NCI-H2227 treated with DMSO at 0.1 percent for 48 hours (cell line): ENCODE data around the gene LPP.
"Not testable (repeated sequence)": the region's sequence is repeated elsewhere in the genome, so short reads cannot be mapped to it uniquely, and the experiment has no call there.

Experiments
- DNase-seq: peaks from one replicate; lab custom pipeline; 2025; lab: John Stamatoyannopoulos, UW

LPP gene

GRCh38 chr3:188437926-188438325 lies 284.0 kb downstream of the LPP start:
- no peak for DNase-seq

- no peak for DNase-seq
Observed at GRCh38 chr3:188439080-188439479, 285.1 kb downstream of the LPP start.

GRCh38 chr3:188440340-188440972 lies 286.5 kb downstream of the LPP start:
- DNase-seq: no peak

GRCh38 chr3:188442430-188442829 lies 288.5 kb downstream of the LPP start:
- no peak for DNase-seq

- not testable (repeated sequence) for DNase-seq
Observed at GRCh38 chr3:188445175-188445574, 291.2 kb downstream of the LPP start.

GRCh38 chr3:188446014-188446413 lies 292.1 kb downstream of the LPP start:
- no peak for DNase-seq

- DNase-seq: no peak
Observed at GRCh38 chr3:188446766-188447165, 292.8 kb downstream of the LPP start.

- no peak for DNase-seq
Observed at GRCh38 chr3:188448813-188449212, 294.9 kb downstream of the LPP start.

GRCh38 chr3:188449421-188449820 lies 295.5 kb downstream of the LPP start:
- no peak for DNase-seq

GRCh38 chr3:188452158-188452772 lies 298.3 kb downstream of the LPP start:
- DNase-seq: no peak

GRCh38 chr3:188453431-188454384 lies 299.8 kb downstream of the LPP start:
- no peak for DNase-seq

- DNase-seq: no peak
Observed at GRCh38 chr3:188455748-188456147, 301.8 kb downstream of the LPP start.

- DNase-seq: no peak
Observed at GRCh38 chr3:188458756-188459155, 304.8 kb downstream of the LPP start.

GRCh38 chr3:188465311-188465710 lies 311.4 kb downstream of the LPP start:
- no peak for DNase-seq

- DNase-seq: no peak
Observed at GRCh38 chr3:188468196-188468595, 314.2 kb downstream of the LPP start.

GRCh38 chr3:188468662-188469061 lies 314.7 kb downstream of the LPP start:
- DNase-seq: no peak

- DNase-seq: no peak
Observed at GRCh38 chr3:188469228-188469885, 315.4 kb downstream of the LPP start.

- no peak for DNase-seq
Observed at GRCh38 chr3:188470508-188471130, 316.7 kb downstream of the LPP start.

- no peak for DNase-seq
Observed at GRCh38 chr3:188471723-188472122, 317.8 kb downstream of the LPP start.

- no peak for DNase-seq
Observed at GRCh38 chr3:188472336-188472735, 318.4 kb downstream of the LPP start.

GRCh38 chr3:188473045-188473444 lies 319.1 kb downstream of the LPP start:
- no peak for DNase-seq
